HFFc6 (cell line): ENCODE measurements around the gene FARP1. TPM values are rescaled to one million over a fixed set of nuclear protein-coding genes. Genes with fewer than 3 reads are reported as not detected.

ENCODE experiments used
- DNase-seq: peaks from one replicate; pipeline ENCODE4 v3.0.0-alpha.2; 2018
- H3K27ac Mint-ChIP-seq: 2 replicates; pipeline ENCODE4 v1.8.0; 2020; ENCODE audit warnings: mild to moderate bottlenecking, mixed read lengths
- H3K27me3 Mint-ChIP-seq: 2 replicates; pipeline ENCODE4 v1.8.0; 2021; ENCODE audit warnings: mild to moderate bottlenecking, moderate library complexity, mixed read lengths; ENCODE audit not compliant: insufficient read depth
- H3K36me3 Mint-ChIP-seq: 2 replicates; pipeline ENCODE4 v1.8.0; 2021; ENCODE audit warnings: low read depth, mixed read lengths
- H3K4me1 Mint-ChIP-seq: 2 replicates; pipeline ENCODE4 v1.8.0; 2020; ENCODE audit warnings: low read depth, mixed read lengths
- H3K4me3 Mint-ChIP-seq: 2 replicates; pipeline ENCODE4 v1.8.0; 2020; ENCODE audit warnings: mild to moderate bottlenecking, moderate library complexity, mixed read lengths
- H3K9me3 Mint-ChIP-seq: 2 replicates; pipeline ENCODE4 v1.8.0; 2020; ENCODE audit warnings: mild to moderate bottlenecking, mixed read lengths
- CTCF ChIP-seq: fragments of 200-600 bp; sonication (generic); IDR thresholded peaks from 2 replicates; pipeline ENCODE4 v1.5.0; 2021; ENCODE audit warnings: antibody characterized with exemption, mild to moderate bottlenecking
- total RNA-seq, 6 experiments: library from RNA; stranded (reverse); fragmentation: NEBNext Ultra II Directional; extraction: Animal tissue kit (Norgen Biotek cat#: 25700); gene quantifications; 2 replicates in 1 of 6; 3 replicates in 5 of 6; pipeline ENCODE4 v1.2.3, GENCODE V29; 2021

FARP1 gene
- total RNA-seq, 6 experiments from 2014 or later, result 140 to 181 (median 150) TPM

DNA sequence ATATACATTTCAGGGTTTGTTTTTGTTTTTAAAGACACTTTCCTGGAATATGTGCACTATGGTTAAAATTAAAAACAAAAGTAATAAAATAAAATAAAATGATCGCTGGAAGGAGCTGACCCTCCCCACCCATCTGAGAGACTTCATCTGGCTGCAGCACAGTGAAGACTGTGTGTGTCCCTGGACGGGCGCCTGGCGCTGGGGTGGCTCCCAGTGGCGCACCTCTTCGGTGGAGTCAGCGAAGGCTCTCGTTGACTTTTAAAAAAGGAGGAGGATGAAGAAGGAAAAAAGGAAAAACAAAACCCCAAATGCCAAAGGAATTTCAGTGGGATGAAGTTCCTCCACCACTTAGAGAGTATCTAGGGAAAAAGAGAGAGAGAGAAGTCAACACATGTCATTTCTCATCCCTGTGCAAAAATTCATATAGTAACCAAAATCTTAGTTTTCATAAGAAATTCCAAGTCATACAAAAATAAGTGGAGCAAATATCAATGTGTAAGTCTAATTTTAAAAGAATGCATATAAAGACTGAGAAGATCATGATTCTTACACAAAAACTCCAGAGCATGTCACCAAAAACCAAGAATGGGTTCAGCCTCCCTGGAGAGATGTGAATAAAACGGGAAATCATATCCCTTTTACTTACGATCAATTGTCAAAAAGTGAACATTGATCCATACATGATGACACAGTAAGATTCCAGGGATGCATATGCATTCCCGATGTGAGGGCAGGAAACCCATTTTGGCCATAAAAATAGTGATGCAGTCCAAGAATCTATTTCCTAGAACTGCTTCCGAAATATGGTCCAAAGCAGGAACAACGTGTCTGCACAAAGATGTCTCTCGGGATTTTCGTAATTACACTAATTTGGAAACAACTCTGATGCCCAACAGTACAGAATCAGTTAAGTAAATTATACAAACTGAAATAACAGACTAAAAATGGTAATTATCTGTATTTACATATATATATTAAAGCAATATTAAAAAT is 310.3 kb downstream of the FARP1 start:
- Mint-ChIP-seq H3K27ac (peak overlapping the region; percentile 70), H3K27me3 (peaks cover 26% of the 10 kb centered on the region), H3K9me3 (no peaks in the 10 kb centered on the region), H3K36me3 (peaks cover 46% of the 10 kb centered on the region), H3K4me1 (peaks cover 61% of the 10 kb centered on the region), H3K4me3 (peak overlapping the region; percentile 60)
- peak; percentile 21 for DNase-seq
- no peak for TF ChIP-seq CTCF

- Mint-ChIP-seq H3K36me3 (peaks cover 33% of the 10 kb centered on the region), H3K4me1 (peaks cover 61% of the 10 kb centered on the region), H3K9me3 (no peaks in the 10 kb centered on the region), H3K27ac (peak overlapping the region; percentile 94), H3K4me3 (peak overlapping the region; percentile 67), H3K27me3 (peaks cover 20% of the 10 kb centered on the region)
- TF ChIP-seq CTCF, result no peak
- peak; percentile 90 for DNase-seq
Observed at GRCh38 chr13:98454389-98454881, 311.5 kb downstream of the FARP1 start.

DNA sequence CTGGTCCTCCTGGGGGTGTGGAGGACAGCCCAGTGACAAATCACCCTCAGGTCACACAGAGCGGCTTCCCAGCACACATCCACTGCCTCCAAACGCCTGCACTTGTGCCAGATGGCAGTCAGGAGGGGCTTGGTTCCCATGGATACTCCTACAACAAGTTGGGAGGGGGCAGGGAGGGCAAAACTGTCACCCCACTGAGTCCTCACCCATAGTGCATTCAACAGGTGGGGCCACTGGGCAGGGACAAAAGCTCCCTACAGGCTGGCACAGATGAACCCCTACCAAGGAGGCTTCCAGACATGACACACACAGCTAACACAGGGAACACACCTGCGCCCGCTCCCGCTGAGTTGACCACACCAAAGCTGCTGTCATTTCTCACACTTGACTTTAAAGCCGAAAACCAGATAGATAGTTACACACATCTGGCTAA is 313.5 kb downstream of the FARP1 start:
- no peak for DNase-seq
- no peaks in the 10 kb centered on the region for H3K9me3 Mint-ChIP-seq
- peak overlapping the region; percentile 94 for H3K27ac Mint-ChIP-seq
- peaks cover 34% of the 10 kb centered on the region for H3K36me3 Mint-ChIP-seq
- TF ChIP-seq CTCF, result no peak
- peaks cover 20% of the 10 kb centered on the region for H3K27me3 Mint-ChIP-seq
- peaks cover 46% of the 10 kb centered on the region for H3K4me1 Mint-ChIP-seq
- H3K4me3 Mint-ChIP-seq, result no peak overlapping the region; the same call in 1 of the 2 replicates

GRCh38 chr13:98457053-98457452 is 314.2 kb downstream of the FARP1 start:
- no peak overlapping the region for H3K4me3 Mint-ChIP-seq

GRCh38 chr13:98458431-98458830 is 315.5 kb downstream of the FARP1 start:
- Mint-ChIP-seq H3K27ac (0 out of 2 replicates have a peak overlapping the region, but pooled peaks have one; percentile 7), H3K27me3 (peaks cover 18% of the 10 kb centered on the region), H3K4me1 (peaks cover 41% of the 10 kb centered on the region), H3K36me3 (peaks cover 35% of the 10 kb centered on the region), H3K9me3 (no peaks in the 10 kb centered on the region), H3K4me3 (no peak overlapping the region; the same call in 1 of the 2 replicates)
- TF ChIP-seq CTCF, result no peak
- no peak for DNase-seq

More at GRCh38 chr13:98457053-98457452, 314.2 kb downstream of the FARP1 start:
- no peak for DNase-seq
- Mint-ChIP-seq H3K27me3 (peaks cover 15% of the 10 kb centered on the region), H3K4me1 (peaks cover 41% of the 10 kb centered on the region), H3K36me3 (peaks cover 27% of the 10 kb centered on the region), H3K9me3 (no peaks in the 10 kb centered on the region), H3K27ac (no peak overlapping the region; the same call in 1 of the 2 replicates)
- TF ChIP-seq CTCF, result no peak
